ENCODE data around the gene SPSB4.

GRCh38 chr3:141056751-141057171 is 5.6 kb downstream of the SPSB4 start:
- TF ChIP-seq SKI (IDR thresholded peaks at IDR 0.05; ENCODE audit: partially characterized antibody), result no peak
- TF ChIP-seq SRSF1 (optimal IDR thresholded peaks at IDR 0.05; ENCODE audit: low read depth, low read length), result no peak
- TF ChIP-seq JUNB (CRISPR knock-in tag; IDR thresholded peaks at IDR 0.05; ENCODE audit: borderline replicate concordance), result no peak
- TF ChIP-seq PHF21A (CRISPR knock-in tag; IDR thresholded peaks at IDR 0.05), result no peak
- no peak for TF ChIP-seq ASH2L (IDR thresholded peaks at IDR 0.05; ENCODE audit: insufficient read length, low read depth, low read length)
